Nucleus accumbens (tissue), 56 donors: ENCODE measurements around the gene USHBP1.
"Not testable (repeated sequence)": the region's sequence is repeated elsewhere in the genome, so short reads cannot be mapped to it uniquely, and the experiment has no call there.

Experiments
- DNase-seq, 56 donors: peaks; one replicate each; lab custom pipeline; 2025; lab: John Stamatoyannopoulos, UW

The USHBP1 gene

DNA sequence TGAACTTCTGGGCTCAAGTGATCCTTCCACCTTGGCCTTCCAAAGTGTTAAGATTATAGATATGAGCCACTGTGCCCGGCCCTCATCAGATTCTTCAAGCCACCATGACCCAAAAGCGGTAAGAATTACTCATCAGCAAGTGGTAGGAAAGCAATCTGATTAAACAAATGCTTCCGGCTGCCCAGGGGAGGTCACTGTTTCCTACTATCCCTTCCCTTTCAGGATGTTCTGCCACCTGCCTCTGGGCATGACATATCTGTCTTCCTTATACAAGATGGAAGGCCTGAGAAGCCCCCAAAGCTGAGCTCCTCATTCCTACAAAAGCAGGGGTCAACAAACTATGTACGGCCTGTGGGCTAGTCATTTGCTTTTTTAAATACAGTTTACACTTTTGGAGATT is 31.7 kb upstream of the USHBP1 start:
- DNase-seq, result no peak

DNA sequence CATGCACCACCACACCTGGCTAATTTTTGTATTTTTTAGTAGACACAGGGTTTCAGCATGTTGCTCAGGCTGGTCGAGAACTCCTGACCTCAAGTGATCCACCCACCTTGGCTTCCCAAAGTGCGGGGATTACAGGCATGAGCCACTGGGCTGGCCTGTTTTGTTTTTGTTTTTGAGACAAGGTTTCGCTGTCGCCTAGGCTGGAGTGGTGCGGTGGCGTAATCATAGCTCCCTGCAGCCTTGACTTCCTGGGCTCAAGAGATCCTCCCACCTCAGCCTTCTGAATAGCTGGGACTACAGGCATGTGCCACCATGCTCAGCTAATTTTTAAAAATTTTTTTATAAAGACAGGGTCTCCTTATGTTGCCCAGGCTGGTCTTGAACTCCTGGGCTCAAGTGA is 31.0 kb upstream of the USHBP1 start:
- DNase-seq, result not testable (repeated sequence)

DNA sequence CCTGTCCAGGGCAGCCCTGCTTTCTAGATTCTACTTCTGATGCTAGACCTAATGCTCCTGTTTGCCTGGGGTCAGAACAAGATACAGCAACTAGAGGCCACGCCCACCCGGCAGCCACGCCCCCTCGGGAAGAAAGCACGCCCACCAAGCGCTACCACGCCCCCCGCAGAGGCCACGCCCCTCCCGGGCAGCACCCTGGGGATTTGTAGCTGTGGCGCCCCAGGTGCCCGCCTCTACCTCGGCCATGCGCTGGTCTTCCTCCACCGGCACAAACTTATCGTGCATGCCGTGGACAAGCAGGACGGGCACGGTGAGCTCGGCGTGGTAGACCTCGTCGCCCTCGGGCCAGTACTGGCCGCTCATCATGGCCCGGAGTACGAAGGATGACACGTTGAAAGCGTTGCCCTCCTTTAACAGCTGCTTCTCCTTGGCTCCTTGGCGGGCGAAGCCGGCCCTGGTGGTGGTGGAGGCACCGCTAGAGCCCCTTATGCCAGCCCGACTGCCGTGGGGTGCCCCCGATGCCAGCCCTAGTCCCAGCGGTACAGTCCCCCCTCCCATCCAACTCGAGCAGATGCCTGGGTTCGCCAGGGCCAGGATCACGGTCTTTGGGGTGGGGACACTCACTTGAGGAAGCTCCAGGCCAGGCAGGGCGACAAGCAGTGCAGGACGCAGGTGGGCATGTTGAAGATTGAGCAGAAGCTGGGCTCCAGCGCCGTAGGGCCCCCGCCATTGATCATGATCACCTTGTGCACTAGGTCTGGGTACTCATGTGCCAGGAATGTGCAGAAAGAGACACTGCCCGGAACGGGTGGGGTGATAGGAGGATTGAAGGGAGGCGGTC is 29.7 kb upstream of the USHBP1 start:
- DNase-seq, result peak in 1 of 56 donors; percentile 32

DNA sequence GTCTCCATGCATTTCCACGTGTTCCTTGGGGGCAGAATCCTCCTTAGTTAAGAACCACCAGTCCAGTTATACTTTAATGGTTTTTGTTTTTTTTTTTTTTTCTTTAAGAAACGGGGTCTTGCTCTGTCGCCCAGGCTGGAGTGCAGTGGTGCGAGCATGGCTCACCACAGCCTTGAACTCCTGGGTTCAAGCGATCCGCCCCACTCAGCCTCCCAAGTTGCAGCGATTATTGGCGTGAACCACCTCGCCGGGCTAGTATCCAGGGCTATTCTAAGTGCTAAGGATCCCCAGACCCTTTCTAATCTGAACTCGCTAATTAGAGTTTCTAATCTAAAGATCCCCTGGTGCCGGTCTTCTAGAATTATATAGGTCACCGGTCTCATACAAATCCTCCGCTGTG is 29.1 kb upstream of the USHBP1 start:
- DNase-seq, result no peak

- peak in 24 of 56 donors; percentile 0 to 63 (median 14) for DNase-seq
Observed at GRCh38 chr19:17292301-17293074, 27.9 kb upstream of the USHBP1 start.

DNA sequence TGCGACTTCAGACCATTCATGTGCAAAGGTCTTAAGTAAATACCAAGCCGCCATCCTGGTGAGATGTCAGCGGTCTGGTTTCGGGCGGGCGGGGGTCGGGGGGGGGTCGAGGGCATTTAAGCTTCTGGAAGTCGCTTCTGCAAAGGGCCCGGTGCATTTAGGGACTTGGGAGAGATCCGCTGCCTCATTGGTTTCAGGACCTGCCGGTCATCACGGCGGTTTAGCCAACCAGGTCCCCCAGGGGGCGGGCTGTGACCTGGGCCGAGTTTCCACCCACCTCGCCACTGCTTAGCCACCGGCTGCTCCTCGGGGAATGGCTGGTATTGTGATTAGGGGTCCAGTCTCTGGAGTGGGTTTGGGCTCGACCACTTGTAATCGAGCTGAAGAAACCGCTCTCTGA is 24.9 kb upstream of the USHBP1 start:
- DNase-seq, result peak in 21 of 56 donors; percentile 1 to 46 (median 16)

GRCh38 chr19:17286752-17287151 is 22.2 kb upstream of the USHBP1 start:
- no peak for DNase-seq

DNA sequence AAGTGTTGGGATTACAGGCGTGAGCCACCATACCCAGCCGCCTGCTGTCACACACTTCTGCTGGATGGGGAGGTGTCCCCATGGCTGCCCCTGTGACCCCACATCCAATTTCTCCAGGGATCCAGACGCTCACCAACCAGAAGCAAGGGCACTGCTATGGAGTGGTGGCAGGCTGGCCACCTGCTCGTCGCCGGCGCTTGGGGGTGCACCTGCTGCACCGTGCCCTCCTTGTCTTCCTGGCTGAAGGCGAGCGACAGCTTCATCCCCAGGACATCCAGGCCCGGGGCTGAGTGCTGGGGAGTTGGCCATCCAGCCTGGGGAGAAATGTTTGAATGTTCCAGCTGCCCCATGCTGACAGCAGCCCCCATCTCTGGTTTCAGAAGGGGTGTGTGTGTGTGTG is 21.7 kb upstream of the USHBP1 start:
- no peak for DNase-seq

DNA sequence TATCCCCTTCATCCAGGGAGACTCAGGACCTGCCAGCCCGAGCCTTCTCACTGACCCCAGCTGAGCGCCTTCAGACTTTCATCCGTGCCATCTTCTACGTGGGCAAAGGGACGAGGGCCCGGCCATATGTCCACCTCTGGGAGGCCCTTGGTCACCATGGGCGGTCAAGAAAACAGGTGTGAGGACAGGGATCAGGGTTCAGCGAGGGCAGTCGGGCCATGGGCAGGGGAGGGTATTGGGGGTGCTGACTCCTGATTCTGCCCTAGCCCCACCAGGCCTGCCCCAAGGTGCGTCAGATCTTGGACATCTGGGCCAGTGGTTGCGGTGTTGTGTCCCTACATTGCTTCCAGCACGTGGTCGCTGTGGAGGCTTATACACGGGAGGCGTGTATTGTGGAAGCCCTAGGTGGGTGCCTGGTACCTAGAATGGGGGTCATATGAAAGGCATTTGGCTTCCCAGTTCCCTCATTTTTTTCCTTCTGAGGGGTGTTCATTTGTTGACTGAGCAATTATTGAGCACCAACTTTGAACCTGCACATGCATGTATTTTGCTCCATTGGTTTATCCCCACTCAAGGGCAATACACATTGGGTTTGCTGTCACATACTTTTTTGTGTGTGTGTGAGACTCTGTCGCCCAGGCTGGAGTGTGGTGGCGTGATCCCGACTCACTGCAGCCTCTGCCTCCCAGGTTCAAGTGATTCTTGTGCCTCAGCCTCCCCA is 21.0 kb upstream of the USHBP1 start:
- DNase-seq, result no peak

DNA sequence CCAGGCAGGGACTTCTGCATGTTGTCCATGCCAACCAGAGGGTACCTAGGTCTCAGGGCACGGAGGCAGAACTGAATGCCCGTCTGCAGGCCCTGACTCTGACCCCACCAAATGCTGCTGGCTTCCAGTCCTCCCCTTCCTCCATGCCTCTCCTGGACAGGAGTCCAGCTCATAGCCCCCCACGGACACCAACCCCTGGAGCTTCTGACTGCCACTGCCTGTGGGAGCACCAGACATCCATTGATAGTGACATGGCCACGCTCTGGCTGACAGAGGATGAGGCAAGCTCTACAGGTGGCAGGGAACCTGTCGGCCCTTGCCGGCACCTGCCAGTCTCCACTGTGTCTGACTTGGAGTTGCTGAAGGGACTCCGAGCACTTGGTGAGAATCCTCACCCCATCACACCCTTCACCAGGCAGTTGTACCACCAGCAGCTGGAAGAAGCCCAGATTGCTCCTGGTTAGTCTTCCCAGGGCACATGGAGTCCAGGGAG is 19.0 kb upstream of the USHBP1 start:
- DNase-seq, result no peak

DNA sequence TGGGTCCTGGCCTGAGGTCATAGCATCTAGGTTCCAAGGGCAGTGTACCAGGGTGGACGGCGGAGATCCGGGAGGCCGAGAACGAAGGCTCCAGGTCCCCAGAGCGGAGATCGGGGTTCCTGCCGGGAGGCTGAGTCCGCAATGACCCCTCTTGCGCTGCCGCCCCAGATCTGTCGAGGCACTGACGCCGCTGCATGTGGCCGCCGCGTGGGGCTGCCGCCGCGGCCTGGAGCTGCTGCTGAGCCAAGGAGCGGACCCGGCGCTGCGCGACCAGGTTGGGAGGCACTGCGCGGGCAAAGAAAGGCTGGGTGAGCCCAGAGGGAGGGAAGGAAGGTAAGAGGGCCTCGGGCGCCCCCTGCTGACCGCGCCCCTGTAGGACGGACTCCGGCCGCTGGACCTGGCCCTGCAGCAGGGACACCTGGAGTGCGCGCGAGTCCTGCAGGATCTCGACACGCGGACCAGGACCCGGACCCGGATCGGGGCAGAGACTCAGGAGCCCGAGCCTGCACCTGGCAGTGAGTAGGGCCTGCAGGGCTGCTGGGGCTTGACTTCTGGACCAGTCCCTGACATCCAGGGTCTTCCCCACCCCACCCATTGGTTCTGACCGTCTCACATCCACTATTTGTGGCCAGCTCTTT is 18.1 kb upstream of the USHBP1 start:
- DNase-seq, result peak in 48 of 56 donors; percentile 7 to 80 (median 40)

DNA sequence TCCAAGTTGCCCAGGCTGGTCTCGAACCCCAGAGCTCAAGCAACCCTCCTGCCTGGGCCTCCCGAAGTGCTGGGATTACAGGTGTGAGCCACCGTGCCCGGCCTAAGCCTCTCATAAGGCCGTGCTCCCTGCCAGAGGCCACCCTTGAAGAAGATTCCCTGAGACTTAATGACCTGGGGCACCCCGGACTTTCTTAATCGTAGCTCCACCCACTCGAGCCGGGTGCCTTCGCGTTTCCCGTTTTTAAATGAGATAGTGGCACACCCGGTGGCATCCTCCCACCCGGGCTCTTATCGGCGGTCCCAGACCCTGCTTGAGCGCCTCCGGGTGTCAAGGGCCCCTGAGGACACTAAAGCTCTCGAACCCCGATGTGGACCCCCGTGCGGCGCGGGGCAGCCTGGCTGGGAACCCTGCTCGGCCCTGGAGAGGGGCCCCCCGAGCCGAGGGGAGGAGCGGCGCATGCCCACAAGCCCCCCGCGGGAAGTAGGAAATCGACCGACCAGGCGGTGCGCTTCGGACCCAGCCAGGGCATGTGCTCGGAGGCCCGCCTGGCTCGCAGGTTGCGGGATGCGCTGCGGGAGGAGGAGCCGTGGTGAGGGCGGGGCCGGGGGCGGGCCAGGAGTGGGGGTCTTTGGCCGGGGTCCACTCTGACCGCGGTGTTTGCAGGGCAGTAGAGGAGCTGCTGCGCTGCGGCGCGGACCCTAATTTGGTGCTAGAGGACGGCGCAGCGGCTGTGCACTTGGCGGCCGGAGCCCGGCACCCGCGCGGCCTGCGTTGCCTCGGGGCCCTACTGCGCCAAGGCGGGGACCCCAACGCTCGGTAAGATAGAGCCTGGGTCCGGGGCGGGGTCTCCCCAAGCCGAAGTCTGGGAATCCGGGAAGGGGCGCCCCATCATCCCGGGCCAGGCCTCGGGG is 17.1 kb upstream of the USHBP1 start, which contains the start of gene ANKLE1:
Gene ANKLE1 (plus strand): TSS at position 511 of the 914 bp plus-strand sequence. CDS start 20 bp downstream, at position 531.
- DNase-seq, result peak in 11 of 56 donors; percentile 0 to 55 (median 12)

DNA sequence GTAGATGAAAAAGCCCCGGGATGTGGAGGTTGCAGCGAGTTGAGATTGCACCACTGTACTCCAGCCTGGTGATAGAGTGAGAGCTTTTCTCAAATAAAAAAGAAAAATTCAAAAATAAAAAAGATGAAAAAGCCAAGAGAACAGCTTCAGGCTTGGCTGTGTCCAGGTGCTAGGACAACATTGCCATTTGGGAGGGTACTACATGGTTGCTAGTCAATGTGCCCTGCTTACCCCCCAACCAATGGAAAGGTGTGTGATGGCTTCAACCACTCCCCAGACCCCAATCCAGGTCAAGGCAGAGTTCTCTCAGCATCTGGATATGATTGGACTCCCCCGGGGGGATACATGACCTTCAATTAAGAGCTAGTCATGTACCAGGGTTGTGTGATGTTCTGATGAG is 14.9 kb upstream of the USHBP1 start:
- no peak for DNase-seq

DNA sequence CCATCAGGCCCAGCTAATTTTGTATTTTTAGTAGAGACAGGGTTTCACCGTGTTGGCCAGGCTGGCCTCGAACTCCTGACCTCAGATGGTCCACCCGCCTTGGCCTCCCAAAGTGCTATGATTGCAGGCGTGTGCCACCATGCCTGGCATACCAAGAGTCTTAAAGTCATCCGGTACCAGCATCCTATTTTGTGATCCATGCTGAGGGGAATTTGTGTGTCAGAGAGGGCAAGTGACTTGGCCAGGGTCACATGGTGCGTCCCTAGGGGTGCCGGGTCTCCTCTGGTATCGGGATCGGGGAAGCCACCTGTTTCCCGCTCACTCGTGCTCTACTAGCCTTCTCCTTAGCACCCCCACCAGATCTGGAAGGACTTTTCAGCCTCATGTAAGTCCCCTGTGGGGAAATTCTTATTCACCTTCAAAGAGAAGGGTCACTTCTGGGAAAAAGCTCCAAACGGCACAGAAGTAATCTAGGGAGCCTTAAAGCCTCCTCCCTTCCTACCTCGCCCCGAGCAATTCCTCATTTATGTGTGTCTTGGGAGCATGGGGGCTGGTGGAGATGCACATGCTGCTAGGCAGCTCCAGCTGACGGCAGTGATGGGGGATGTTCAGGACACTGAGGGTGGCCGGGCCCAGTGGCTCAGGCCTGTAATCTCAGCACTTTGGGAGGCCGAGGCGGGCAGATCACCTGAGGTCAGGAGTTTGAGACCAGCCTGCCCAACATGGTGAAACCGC is 11.1 kb upstream of the USHBP1 start:
- no peak for DNase-seq

DNA sequence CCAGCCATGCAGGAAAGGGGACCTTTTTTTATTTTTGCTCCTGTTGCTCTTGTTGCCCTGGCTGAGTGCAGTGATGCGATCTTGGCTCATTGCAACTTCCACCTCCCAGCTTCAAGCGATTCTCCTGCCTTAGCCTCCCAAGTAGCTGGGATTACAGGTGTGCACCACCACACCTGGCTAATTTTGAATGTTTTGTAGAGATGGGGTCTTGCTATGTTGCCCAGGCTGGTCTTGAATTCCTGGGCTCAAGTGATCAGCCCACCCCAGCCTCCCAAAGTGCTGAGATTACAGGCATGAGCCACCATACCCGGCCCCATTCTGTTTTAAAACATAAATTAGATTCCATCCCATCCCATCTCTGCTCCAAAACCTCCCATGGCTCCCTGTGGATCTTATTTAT is 10.3 kb upstream of the USHBP1 start:
- DNase-seq, result not testable (repeated sequence)

- no peak for DNase-seq
Observed at GRCh38 chr19:17268754-17269153, 4.2 kb upstream of the USHBP1 start.

DNA sequence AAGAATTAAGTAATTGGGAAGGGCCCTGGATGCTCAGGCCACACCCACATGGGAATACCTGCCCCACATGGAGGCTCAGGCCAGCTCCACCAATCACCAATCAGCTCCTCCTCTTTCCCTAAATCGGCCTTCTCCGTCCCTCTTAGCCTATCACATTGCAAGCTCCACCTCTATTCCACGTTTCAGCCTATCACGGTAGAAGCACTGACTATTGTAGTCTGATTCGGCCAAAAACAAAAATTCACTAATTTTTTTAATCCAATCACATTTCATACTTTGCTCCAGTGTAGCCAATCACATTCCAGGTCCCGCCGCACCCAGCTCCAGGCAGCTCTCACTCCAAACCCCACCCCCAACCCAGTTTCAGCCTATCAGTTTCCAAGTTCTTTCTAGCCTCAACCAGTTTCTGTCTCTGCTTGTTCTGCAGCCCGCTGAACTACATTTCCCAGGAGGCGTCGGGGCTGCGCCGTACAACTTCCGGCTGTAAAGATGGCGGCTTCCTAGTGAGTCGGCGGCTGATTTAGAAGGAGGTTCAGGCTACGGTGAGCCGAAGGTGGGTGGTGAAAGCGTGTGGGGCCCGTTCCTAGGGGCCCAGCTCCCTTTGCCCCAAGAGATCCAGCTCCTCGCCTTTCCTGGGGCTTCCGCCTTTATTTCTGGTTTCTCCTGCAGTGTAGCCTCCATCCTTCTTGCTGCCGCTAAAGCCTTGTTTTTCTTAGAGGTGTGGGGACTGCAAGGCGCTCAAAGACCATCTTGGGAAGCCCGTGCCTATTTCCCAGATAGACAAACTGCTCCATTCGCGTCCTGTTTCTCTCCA is 2.6 kb upstream of the USHBP1 start, which contains the start of gene BABAM1:
Gene BABAM1 (plus strand): TSS at position 469 of the 814 bp plus-strand sequence. CDS start 1,364 bp downstream, outside the sequence.
- DNase-seq, result peak; percentile 81 to 99 (median 96)
